ENCODE measurements around the gene AGAP3.
"Not testable (repeated sequence)": the region's sequence is repeated elsewhere in the genome, so short reads cannot be mapped to it uniquely, and the experiment has no call there.

The AGAP3 gene

GRCh38 chr7:151085691-151086620 lies at the start of gene AGAP3:
TSS of gene AGAP3 (plus strand) at chr7:151086475. CDS start at chr7:151086742, 267 bp downstream.
- peak; percentile 74 for DNase-seq

DNA sequence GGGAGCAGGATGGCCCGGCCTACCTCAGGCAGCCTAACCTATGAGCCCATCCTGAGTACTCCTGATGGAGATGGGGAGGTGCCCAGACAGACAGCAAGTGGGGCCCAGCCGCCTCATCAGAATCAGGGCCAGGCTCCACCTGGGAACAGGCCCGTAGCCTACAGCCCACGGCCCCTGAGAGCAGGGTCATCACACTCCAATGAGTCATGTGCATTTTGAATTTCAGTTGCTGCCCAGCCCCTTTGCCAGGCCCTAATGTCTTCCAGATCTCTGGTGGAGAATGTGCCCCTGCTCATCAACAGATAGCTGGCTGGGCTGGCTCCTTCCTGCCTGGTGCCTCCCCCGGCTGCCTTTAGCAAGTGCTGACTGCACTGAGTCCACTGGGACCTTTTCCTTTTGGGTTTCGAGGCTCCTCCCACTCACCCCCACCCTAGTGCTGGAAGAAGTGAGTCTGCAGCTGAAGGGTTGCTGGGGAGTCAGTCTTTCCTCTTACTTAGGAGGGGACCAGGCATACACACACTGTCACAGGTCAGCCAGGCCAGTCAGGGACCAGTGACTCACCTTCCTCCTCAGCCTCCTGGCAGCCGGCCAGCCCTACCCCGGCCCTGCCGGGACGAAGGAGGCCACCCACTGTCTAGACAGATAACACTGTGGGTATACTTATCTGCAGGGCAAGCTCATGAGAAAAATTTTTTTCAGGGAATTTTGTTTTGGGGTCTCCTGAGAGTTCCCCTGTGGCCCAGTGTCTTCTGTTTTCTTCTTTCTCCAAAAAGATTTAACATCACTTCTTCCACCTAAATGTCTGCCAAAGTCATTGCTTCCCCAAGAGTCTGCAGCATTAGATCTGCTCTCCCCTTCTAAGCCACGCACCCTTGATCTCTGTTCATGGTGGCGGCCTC lies 47.1 kb upstream of the AGAP3 start:
- DNase-seq, result peak; percentile 91

DNA sequence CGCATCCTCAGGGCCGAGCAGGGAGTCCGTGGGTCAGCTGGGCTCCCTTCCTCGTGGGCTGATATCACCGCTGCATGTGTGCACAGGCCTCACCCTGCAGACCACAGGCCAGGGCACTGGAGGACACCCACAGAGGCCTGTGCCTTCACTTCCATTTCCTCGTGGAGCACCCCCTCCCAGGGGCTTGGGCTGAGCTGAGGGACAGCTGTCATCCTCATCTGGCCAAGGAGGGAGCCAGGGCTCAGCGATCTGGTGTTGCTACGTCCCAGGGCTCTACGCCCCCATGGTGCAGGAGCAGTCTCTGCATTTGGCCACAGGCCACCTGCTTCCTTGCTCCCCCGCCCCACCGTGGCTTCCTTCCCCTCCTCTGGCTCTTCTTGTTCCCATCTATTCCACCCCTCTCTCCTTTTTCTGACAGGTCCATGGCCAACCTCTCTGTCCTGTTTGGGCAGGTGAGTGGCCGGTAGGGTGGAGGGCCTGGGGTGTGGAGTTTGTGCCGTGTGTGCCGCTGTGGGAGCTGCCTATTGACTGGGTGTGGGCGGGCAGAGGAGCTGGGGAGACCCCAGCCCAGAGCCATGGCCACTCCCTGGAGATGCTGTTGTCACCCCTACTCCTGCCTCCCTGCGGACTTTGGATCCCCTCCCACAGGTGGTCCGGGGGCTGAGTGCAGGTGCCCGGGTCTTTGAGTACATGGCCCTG lies 46.3 kb upstream of the AGAP3 start:
- no peak for DNase-seq

GRCh38 chr7:151040616-151041375 lies 45.5 kb upstream of the AGAP3 start:
- DNase-seq, result no peak

DNA sequence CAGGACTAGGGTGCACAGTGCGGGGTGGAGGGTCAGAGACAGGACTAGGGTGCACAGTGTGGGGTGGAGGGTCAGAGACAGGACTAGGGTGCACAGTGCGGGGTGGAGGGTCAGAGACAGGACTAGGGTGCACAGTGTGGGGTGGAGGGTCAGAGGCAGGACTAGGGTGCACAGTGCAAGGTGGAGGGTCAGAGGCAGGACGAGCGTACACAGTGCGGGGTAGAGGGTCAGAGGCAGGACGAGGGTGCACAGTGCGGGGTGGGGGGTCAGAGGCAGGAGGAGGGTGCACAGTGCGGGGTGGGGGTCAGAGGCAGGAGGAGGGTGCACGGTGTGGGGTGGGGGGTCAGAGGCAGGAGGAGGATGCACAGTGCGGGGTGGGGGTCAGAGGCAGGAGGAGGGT lies 42.8 kb upstream of the AGAP3 start:
- DNase-seq, result not testable (repeated sequence)

DNA sequence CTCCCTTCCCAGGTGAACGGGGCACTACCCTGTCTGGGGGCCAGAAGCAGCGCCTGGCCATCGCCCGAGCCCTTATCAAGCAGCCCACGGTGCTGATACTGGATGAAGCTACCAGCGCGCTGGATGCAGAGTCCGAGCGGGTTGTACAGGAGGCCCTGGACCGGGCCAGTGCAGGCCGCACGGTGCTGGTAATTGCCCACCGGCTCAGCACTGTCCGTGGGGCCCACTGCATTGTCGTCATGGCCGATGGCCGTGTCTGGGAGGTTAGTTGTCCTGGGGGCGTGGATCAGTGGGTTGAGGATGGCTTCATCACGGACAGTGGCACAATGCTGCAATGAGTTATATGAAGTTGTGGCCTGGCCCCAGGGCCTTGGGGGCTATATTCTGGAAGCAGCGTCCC lies 42.3 kb upstream of the AGAP3 start:
- DNase-seq, result no peak

- DNase-seq, result no peak
Measured at GRCh38 chr7:151045262-151045661, 41.0 kb upstream of the AGAP3 start.

- no peak for DNase-seq
Measured at GRCh38 chr7:151045967-151046366, 40.3 kb upstream of the AGAP3 start.

GRCh38 chr7:151046603-151047573 lies 39.4 kb upstream of the AGAP3 start:
- no peak for DNase-seq

- DNase-seq, result no peak
Measured at GRCh38 chr7:151047976-151048815, 38.1 kb upstream of the AGAP3 start, which contains the start of gene ASIC3. TSS of gene ASIC3 (plus strand) at chr7:151048531. CDS start at chr7:151048886, 355 bp downstream.

DNA sequence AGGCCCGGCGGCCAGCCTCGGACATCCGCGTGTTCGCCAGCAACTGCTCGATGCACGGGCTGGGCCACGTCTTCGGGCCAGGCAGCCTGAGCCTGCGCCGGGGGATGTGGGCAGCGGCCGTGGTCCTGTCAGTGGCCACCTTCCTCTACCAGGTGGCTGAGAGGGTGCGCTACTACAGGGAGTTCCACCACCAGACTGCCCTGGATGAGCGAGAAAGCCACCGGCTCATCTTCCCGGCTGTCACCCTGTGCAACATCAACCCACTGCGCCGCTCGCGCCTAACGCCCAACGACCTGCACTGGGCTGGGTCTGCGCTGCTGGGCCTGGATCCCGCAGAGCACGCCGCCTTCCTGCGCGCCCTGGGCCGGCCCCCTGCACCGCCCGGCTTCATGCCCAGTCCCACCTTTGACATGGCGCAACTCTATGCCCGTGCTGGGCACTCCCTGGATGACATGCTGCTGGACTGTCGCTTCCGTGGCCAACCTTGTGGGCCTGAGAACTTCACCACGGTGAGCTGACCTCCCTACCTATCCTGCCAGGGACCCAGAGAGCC lies 37.3 kb upstream of the AGAP3 start:
- DNase-seq, result no peak

GRCh38 chr7:151051108-151051507 lies 35.2 kb upstream of the AGAP3 start:
- DNase-seq, result peak; percentile 68

DNA sequence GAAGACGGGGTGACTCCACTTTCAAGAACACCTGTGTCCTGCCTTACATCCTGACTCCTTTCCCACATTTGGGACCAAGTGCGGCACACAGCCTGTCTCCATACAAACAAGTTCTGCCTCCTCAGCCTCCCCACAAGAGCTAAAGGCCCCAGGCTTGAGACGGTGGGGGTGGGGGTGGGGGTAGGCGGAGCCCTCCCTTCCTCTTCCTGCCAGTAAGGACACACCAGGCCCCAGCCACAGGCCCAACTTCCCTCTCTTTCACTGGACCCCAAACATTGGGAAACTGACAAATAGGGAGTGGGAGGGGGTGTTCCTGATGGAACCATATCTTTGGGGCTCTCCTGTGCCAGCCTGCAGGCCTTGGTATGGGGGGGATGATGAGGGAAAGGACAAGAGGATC lies 33.2 kb upstream of the AGAP3 start:
- DNase-seq, result no peak

- DNase-seq, result no peak
Measured at GRCh38 chr7:151053751-151054150, 32.5 kb upstream of the AGAP3 start.

- no peak for DNase-seq
Measured at GRCh38 chr7:151056283-151056665, 30.0 kb upstream of the AGAP3 start.

DNA sequence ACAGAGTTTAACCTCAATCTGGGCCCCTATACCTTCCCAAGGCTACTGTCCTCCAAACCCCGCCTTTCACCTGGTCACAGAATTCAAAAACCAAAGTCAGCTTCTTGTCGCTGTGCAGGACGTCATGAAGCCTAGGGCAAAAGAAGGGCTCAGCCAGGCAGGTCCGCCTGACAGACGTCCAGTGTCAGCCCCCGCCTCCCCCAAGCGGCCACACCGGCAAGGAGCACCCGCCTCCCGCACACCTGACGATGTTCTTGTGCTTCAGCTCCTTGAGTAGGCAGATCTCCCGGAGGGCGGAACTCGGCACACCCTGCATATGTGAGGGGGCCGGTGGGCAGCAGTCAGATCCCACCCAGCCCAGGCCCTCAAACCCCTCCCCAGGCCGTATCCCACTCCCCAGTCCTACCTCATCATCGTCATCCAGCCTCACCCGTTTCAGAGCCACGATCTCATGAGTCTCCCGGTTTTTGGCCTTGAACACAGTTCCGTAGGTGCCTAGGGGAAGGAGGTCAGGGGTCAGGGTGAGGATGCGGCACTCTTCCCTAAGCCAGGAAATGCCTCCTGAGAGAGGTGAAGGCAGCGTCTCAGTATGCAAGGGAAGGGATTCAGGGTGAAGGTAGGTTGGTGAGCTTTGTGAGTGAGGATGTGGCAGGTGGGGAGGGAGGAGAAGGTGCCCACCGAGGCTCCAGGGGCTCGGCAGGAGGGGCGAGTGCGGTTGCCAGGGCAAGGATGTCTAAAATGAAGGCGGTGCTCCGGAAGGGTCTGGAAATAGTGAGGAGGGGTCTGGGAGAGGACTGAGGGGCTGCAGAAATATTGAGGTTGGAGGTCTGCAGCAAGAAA lies 29.4 kb upstream of the AGAP3 start:
- DNase-seq, result no peak

GRCh38 chr7:151057506-151057988 lies 28.7 kb upstream of the AGAP3 start, which contains the start of gene CDK5:
TSS of gene CDK5 (minus strand) at chr7:151057897. CDS start at chr7:151057848, 49 bp downstream.
- no peak for DNase-seq

All from stimulated activated CD4-positive, alpha-beta T cell treated with anti-CD3 and anti-CD28 coated beads, Interleukin-15, amount 100 ng/mL, for 24 hours (primary cell).